ENCODE data around the gene MTHFS. TPM values are rescaled to one million over a fixed set of nuclear protein-coding genes. Genes with fewer than 3 reads are reported as not detected.

MTHFS gene
- polyA plus RNA-seq, 1 donor from 2014 or later, result 9.0 TPM

GRCh38 chr15:79878078-79878705 is 18.6 kb downstream of the MTHFS start:
- no peaks in the 10 kb centered on the region for H3K79me2 ChIP-seq (replicated peaks; ENCODE audit: insufficient read depth, low read length)
- H3K4me2 ChIP-seq (ENCODE audit: low read length), result no peak overlapping the region
- no peak overlapping the region for H3K4me3 ChIP-seq (ENCODE audit: low read length)
- no peaks in the 10 kb centered on the region for H3K36me3 ChIP-seq (ENCODE audit: insufficient read depth, low read length)
- H3K9me3 ChIP-seq (ENCODE audit: low read length), result peaks cover 3% of the 10 kb centered on the region
- H3K9ac ChIP-seq (ENCODE audit: low read length), result no peak overlapping the region
- no peaks in the 10 kb centered on the region for H3K9me2 ChIP-seq (ENCODE audit: insufficient read depth, low read length)
- no peak overlapping the region for H2AFZ ChIP-seq (ENCODE audit: low read depth, low read length)
- no peaks in the 10 kb centered on the region for H4K20me1 ChIP-seq (ENCODE audit: insufficient read depth)
- H3K27ac ChIP-seq (ENCODE audit: low read length), result no peak overlapping the region
- TF ChIP-seq EZH2 (IDR thresholded peaks at IDR 0.05; ENCODE audit: borderline replicate concordance, insufficient read depth, low read length, poor library complexity, severe bottlenecking) (no peak), TAF1 (IDR thresholded peaks at IDR 0.05; ENCODE audit: low read depth) (no peak), POLR2AphosphoS5 (IDR thresholded peaks at IDR 0.05) (no peak), SMC3 (conservative IDR thresholded peaks at IDR 0.05; ENCODE audit: poor library complexity) (no peak), REST (IDR thresholded peaks at IDR 0.05; ENCODE audit: borderline replicate concordance) (no peak), CTCF (IDR thresholded peaks at IDR 0.05; ENCODE audit: poor library complexity, severe bottlenecking) (no peak), RAD21 (conservative IDR thresholded peaks at IDR 0.05) (no peak), EP300 (conservative IDR thresholded peaks at IDR 0.05; ENCODE audit: poor library complexity, severe bottlenecking) (no peak), MXI1 (conservative IDR thresholded peaks at IDR 0.05; ENCODE audit: poor library complexity, severe bottlenecking) (no peak)
- no peaks in the 10 kb centered on the region for H3K27me3 ChIP-seq (ENCODE audit: insufficient read depth, low read depth, low read length)
- no peaks in the 10 kb centered on the region for H3F3A ChIP-seq (ENCODE audit: insufficient read depth, low read length, poor library complexity, severe bottlenecking)

GRCh38 chr15:79875213-79875612 is 21.6 kb downstream of the MTHFS start:
- Histone ChIP-seq H3K36me3 (ENCODE audit: insufficient read depth, low read length) (no peaks in the 10 kb centered on the region), H3K9me3 (ENCODE audit: low read length) (peaks cover 3% of the 10 kb centered on the region)

More at GRCh38 chr15:79875213-79875612, 21.6 kb downstream of the MTHFS start:
- TF ChIP-seq EP300 (conservative IDR thresholded peaks at IDR 0.05; ENCODE audit: poor library complexity, severe bottlenecking) (no peak), SMC3 (conservative IDR thresholded peaks at IDR 0.05; ENCODE audit: poor library complexity) (no peak), CTCF (IDR thresholded peaks at IDR 0.05; ENCODE audit: poor library complexity, severe bottlenecking) (no peak), POLR2AphosphoS5 (IDR thresholded peaks at IDR 0.05) (no peak), EZH2 (IDR thresholded peaks at IDR 0.05; ENCODE audit: borderline replicate concordance, insufficient read depth, low read length, poor library complexity, severe bottlenecking) (no peak), REST (IDR thresholded peaks at IDR 0.05; ENCODE audit: borderline replicate concordance) (no peak), RAD21 (conservative IDR thresholded peaks at IDR 0.05) (no peak), MXI1 (conservative IDR thresholded peaks at IDR 0.05; ENCODE audit: poor library complexity, severe bottlenecking) (no peak), TAF1 (IDR thresholded peaks at IDR 0.05; ENCODE audit: low read depth) (no peak)
- Histone ChIP-seq H3K4me3 (ENCODE audit: low read length) (no peak overlapping the region), H3K27ac (ENCODE audit: low read length) (no peak overlapping the region), H3K9me2 (ENCODE audit: insufficient read depth, low read length) (no peaks in the 10 kb centered on the region), H3K4me2 (ENCODE audit: low read length) (no peak overlapping the region), H4K20me1 (ENCODE audit: insufficient read depth) (no peaks in the 10 kb centered on the region), H2AFZ (ENCODE audit: low read depth, low read length) (no peak overlapping the region), H3F3A (ENCODE audit: insufficient read depth, low read length, poor library complexity, severe bottlenecking) (no peaks in the 10 kb centered on the region), H3K9ac (ENCODE audit: low read length) (no peak overlapping the region), H3K27me3 (ENCODE audit: insufficient read depth, low read depth, low read length) (no peaks in the 10 kb centered on the region), H3K79me2 (replicated peaks; ENCODE audit: insufficient read depth, low read length) (no peaks in the 10 kb centered on the region)
